A673 (cell line): Measurements from ENCODE around the gene KAZN.

ENCODE experiments used
- EZH2 ChIP-seq: fragments of 200-600 bp; sonication (generic); IDR thresholded peaks from 2 replicates; pipeline ENCODE4 v1.6.1; 2017; ENCODE audit warnings: borderline replicate concordance, low read depth, mild to moderate bottlenecking, mixed read lengths, antibody characterized with exemption, low read length; ENCODE audit not compliant: poor library complexity, severe bottlenecking
- TF ChIP-seq, protein P1 (sequence below): fragments of 300-800, 200-600 bp; sonication (generic); conservative IDR thresholded peaks from 2 replicates; pipeline ENCODE4 v1.5.1; 2017; ENCODE audit warnings: low read depth, mild to moderate bottlenecking, antibody characterized with exemption, low read length, moderate library complexity, mixed read lengths

DNA sequence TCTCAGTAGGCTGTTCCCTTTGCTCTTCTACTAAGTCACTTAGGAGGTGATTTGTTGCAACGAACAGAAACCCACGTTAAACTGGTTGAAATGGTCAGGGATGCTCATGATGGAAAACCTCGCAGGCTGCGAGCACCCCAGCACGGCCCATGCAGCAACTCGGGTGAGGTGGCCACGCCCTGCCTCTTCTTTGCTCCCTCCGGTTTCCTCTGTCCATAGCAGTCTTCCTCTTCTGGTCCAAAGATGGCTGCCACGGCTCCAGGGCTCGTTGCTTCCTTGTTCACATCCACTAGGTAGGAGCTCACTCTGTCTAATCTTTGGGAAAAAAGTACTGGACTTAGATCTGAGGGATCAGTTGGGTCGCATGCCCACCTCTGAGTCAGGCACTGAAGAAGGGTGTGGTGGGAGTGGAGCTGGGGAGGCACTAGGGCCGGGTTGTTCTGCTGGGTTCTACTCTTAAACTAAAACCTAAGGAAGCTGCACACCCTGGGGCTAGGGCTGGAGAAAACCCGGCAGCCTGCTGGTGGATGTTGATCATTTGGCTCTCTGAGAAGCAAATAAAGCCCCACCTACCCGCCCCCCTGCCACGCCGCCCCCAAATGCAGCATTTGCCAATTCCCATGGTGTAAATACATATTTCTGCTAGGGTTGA is 31.0 kb downstream of the KAZN start:
- TF ChIP-seq, protein P1, sequence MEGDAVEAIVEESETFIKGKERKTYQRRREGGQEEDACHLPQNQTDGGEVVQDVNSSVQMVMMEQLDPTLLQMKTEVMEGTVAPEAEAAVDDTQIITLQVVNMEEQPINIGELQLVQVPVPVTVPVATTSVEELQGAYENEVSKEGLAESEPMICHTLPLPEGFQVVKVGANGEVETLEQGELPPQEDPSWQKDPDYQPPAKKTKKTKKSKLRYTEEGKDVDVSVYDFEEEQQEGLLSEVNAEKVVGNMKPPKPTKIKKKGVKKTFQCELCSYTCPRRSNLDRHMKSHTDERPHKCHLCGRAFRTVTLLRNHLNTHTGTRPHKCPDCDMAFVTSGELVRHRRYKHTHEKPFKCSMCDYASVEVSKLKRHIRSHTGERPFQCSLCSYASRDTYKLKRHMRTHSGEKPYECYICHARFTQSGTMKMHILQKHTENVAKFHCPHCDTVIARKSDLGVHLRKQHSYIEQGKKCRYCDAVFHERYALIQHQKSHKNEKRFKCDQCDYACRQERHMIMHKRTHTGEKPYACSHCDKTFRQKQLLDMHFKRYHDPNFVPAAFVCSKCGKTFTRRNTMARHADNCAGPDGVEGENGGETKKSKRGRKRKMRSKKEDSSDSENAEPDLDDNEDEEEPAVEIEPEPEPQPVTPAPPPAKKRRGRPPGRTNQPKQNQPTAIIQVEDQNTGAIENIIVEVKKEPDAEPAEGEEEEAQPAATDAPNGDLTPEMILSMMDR = no peak
- TF ChIP-seq EZH2 = no peak
